Tibial artery (tissue), 4 donors: Measurements from ENCODE around the gene EHHADH.

Experiments used
- DNase-seq, 2 donors: peaks; one replicate each; pipeline ENCODE4 v3.0.0-alpha.2; 2019
- H3K27ac ChIP-seq, 2 donors: fragments of 200-600 bp; sonication (generic) in 1 of 2; 1 replicate in 1 of 2; 2 replicates in 1 of 2; pipeline ENCODE4 v1.5.1; 2018 to 2019; ENCODE audit warnings: mild to moderate bottlenecking in 1 of 2
- H3K27me3 ChIP-seq, 2 donors: fragments of 200-600 bp; sonication (generic) in 1 of 2; one replicate each; pipeline versions ENCODE4 v1.5.1 to v1.6.0; 2016 to 2019
- H3K36me3 ChIP-seq, 3 donors: fragments of 200-600 bp; sonication (generic) in 2 of 3; one replicate each; pipeline ENCODE4 v1.5.1; 2016 to 2019; ENCODE audit warnings: mild to moderate bottlenecking in 2 of 3
- H3K4me1 ChIP-seq, 4 donors: fragments of 200-600 bp; sonication (generic) in 2 of 4; 1 replicate in 3 of 4; 2 replicates in 1 of 4; pipeline ENCODE4 v1.5.1; 2016 to 2019
- H3K4me3 ChIP-seq, 2 donors: fragments of 200-600 bp; sonication (generic) in 1 of 2; 1 replicate in 1 of 2; 2 replicates in 1 of 2; pipeline ENCODE4 v1.5.1; 2018 to 2019; ENCODE audit warnings: mild to moderate bottlenecking in 2 of 2
- H3K9me3 ChIP-seq, 3 donors: fragments of 200-600 bp; sonication (generic) in 1 of 3; one replicate each; pipeline ENCODE4 v1.5.1; 2016 to 2019
- CTCF ChIP-seq, 2 experiments: fragments of 200-600 bp in 1 of 2; fragments of 450-650 bp in 1 of 2; IDR thresholded peaks; one replicate each; pipeline ENCODE4 v1.5.1; 2017 to 2019; ENCODE audit warnings: antibody characterized with exemption in 2 of 2, mild to moderate bottlenecking in 1 of 2, moderate library complexity in 1 of 2
- intact Hi-C: fragments of 100-400 bp; cut with DNase I; formaldehyde crosslinking; loops from one replicate; pipeline ENCODE4 v1.15.0; 2023; ENCODE audit warnings: low total_unique reads

The EHHADH gene

DNA sequence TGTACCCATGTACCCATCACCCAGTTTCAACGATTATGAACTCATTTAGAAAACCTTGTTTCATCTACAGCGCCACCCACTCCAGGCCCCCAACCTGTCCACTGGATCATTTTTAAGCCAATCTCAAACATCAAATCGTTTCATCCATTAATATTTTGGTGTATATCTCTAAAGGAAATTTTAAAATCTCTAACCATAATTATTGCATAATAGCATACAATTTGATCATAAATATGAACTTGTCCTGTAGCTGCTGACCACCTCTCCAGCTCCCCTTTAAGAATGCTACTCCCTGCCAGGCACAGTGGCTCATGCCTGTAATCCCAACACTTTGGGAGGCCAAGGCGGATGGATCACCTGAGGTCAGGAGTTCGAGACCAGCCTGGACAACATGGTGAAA lies 98.2 kb downstream of the EHHADH start:
- H3K27ac ChIP-seq: no peak overlapping the region
- peaks cover 0 to 17% (median 11%) of the 10 kb centered on the region in 4 donors for H3K4me1 ChIP-seq
- H3K9me3 ChIP-seq: no peaks in the 10 kb centered on the region
- H3K36me3 ChIP-seq: no peaks in the 10 kb centered on the region
- no peak overlapping the region for H3K4me3 ChIP-seq
- DNase-seq: no peak
- intact Hi-C loops: no loop called here
- peaks cover 0 to 3% of the 10 kb centered on the region in 2 donors for H3K27me3 ChIP-seq
- no peak for TF ChIP-seq CTCF (IDR thresholded peaks at IDR 0.05)

GRCh38 chr3:185153861-185154629 lies 99.8 kb downstream of the EHHADH start:
- no peaks in the 10 kb centered on the region for H3K27me3 ChIP-seq
- no peaks in the 10 kb centered on the region for H3K9me3 ChIP-seq
- TF ChIP-seq CTCF (IDR thresholded peaks at IDR 0.05): no peak
- peak overlapping the region in 1 of 2 donors; percentile 4 for H3K27ac ChIP-seq
- intact Hi-C loops: no loop called here
- no peaks in the 10 kb centered on the region for H3K36me3 ChIP-seq
- H3K4me3 ChIP-seq: peak overlapping the region; percentile 72 to 82
- no peak for DNase-seq
- peaks cover 0 to 31% (median 13%) of the 10 kb centered on the region in 4 donors for H3K4me1 ChIP-seq

DNA sequence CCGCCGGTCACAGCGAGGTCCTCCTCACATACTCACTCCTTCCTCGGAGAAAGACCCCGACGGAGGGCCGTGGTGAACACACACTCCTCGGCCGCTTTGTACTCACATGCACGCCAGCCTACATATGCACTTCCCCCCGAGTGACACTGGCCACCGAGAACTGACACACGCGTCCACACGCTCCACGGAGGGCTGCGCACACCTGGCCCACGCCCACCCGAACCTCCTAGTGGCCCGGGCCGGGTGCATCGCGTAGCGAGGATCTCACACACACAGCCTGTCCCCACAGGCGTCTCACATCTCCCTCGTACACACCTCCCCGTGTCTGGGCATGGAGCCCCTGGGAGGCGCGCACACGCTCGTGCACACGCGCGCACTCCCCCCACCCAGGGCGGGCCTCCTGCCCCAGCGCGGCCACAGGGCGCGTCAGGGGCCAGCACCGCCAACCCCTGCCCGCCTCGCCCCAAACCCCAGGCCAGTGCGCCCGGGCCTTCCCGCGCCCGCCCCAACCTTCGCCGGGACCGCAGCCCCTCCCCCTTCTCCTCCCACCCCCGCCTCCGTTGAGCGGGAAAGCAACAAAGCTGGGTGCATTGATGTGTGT lies 100.6 kb downstream of the EHHADH start:
- intact Hi-C loops: no loop called here
- Histone ChIP-seq H3K4me3 (peak overlapping the region; percentile 72 to 82), H3K27ac (peak overlapping the region; percentile 82 to 96), H3K27me3 (no peaks in the 10 kb centered on the region), H3K9me3 (no peaks in the 10 kb centered on the region), H3K4me1 (peaks cover 0 to 34% (median 14%) of the 10 kb centered on the region in 4 donors), H3K36me3 (no peaks in the 10 kb centered on the region)
- peak; percentile 29 to 69 for DNase-seq
- TF ChIP-seq CTCF (IDR thresholded peaks at IDR 0.05): no peak

- TF ChIP-seq CTCF (IDR thresholded peaks at IDR 0.05): no peak
- Histone ChIP-seq H3K9me3 (no peaks in the 10 kb centered on the region), H3K27me3 (no peaks in the 10 kb centered on the region), H3K4me3 (peak within 1 kb of the TSS; percentile 72 to 82), H3K27ac (peak within 1 kb of the TSS; percentile 82 to 96), H3K4me1 (peaks cover 0 to 34% (median 14%) of the 10 kb centered on the region in 4 donors), H3K36me3 (no peaks in the 10 kb centered on the region)
- intact Hi-C loops: no loop called here
- DNase-seq: peak; percentile 41 to 84
These were observed 101.3 kb downstream of the EHHADH start, which contains the start of gene C3orf70 for GRCh38 chr3:185152410-185153170. TSS of gene C3orf70 (minus strand) at chr3:185153060. CDS start at chr3:185152823, 237 bp downstream.

DNA sequence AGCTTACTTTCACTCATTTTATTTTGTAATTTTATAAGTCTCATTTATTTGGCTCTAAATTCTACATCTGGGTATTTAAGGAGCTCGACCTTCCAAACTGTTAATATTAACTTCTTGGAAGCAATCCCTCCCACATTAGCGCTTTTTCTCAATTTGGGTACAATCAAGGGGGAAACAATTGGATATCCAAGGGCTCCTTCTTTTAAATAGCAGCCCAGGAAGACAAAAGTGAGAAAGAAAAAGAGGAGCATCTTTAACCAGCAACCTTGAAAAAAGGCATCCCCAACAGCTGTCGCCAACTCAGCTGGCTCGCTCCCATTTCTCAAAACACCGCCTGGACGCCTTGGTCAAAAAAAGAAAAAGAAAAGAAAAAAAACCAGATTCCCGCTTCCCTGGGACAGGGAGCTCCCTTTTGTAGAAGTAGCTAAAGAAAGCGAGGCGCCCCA lies 101.9 kb downstream of the EHHADH start:
- Histone ChIP-seq H3K4me1 (peaks cover 0 to 34% (median 16%) of the 10 kb centered on the region in 4 donors), H3K27ac (peak overlapping the region; percentile 82 to 96), H3K27me3 (no peaks in the 10 kb centered on the region), H3K9me3 (no peaks in the 10 kb centered on the region), H3K36me3 (no peaks in the 10 kb centered on the region), H3K4me3 (peak overlapping the region; percentile 72 to 82)
- TF ChIP-seq CTCF (IDR thresholded peaks at IDR 0.05): no peak
- intact Hi-C loops: no loop called here
- peak; percentile 39 to 86 for DNase-seq
